Ascending aorta (tissue), 2 donors: ENCODE data around the gene CTAGE8. TPM values are rescaled to one million over a fixed set of nuclear protein-coding genes. Genes with fewer than 3 reads are reported as not detected.
"Not testable (repeated sequence)": the region's sequence is repeated elsewhere in the genome, so short reads cannot be mapped to it uniquely, and the experiment has no call there.

Source experiments
- DNase-seq, 2 donors: peaks; one replicate each; pipeline ENCODE4 v3.0.0-alpha.2; 2019; ENCODE audit warnings: low spot score in 2 of 2
- H3K27ac ChIP-seq, 2 donors: fragments of 200-600 bp; sonication (generic); one replicate each; pipeline ENCODE4 v1.5.1; 2016 to 2017; ENCODE audit warnings: mild to moderate bottlenecking in 1 of 2
- H3K27me3 ChIP-seq: fragments of 200-600 bp; sonication (generic); one replicate; pipeline ENCODE4 v1.5.1; 2017
- H3K36me3 ChIP-seq, 2 donors: fragments of 200-600 bp; sonication (generic); one replicate each; pipeline ENCODE4 v1.5.1; 2016
- H3K4me1 ChIP-seq, 2 donors: fragments of 200-600 bp; sonication (generic); one replicate each; pipeline ENCODE4 v1.5.1; 2016 to 2017; ENCODE audit warnings: mild to moderate bottlenecking in 1 of 2
- H3K4me3 ChIP-seq, 2 donors: fragments of 200-600 bp; sonication (generic); one replicate each; pipeline ENCODE4 v1.5.1; 2016 to 2017; ENCODE audit warnings: mild to moderate bottlenecking in 1 of 2
- H3K9me3 ChIP-seq, 2 donors: fragments of 200-600 bp; sonication (generic); one replicate each; pipeline ENCODE4 v1.5.1; 2016
- intact Hi-C: fragments of 100-400 bp; cut with DNase I; formaldehyde crosslinking; loops from one replicate; pipeline ENCODE4 v1.15.1; 2023
- total RNA-seq: library from RNA; depleted of rRNA; stranded (reverse); fragments of >200 nt; gene quantifications from one replicate; pipeline ENCODE4 v1.1.0, GENCODE V29; 2016

Gene CTAGE8, protein sequence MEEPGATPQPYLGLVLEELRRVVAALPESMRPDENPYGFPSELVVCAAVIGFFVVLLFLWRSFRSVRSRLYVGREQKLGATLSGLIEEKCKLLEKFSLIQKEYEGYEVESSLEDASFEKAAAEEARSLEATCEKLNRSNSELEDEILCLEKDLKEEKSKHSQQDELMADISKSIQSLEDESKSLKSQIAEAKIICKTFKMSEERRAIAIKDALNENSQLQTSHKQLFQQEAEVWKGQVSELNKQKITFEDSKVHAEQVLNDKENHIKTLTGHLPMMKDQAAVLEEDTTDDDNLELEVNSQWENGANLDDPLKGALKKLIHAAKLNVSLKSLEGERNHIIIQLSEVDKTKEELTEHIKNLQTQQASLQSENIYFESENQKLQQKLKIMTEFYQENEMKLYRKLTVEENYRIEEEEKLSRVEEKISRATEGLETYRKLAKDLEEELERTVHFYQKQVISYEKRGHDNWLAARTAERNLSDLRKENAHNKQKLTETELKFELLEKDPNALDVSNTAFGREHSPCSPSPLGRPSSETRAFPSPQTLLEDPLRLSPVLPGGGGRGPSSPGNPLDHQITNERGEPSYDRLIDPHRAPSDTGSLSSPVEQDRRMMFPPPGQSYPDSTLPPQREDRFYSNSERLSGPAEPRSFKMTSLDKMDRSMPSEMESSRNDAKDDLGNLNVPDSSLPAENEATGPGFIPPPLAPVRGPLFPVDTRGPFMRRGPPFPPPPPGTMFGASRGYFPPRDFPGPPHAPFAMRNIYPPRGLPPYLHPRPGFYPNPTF
- not detected for total RNA-seq

GRCh38 chr7:144269188-144269587, at the start of gene CTAGE8:
Gene CTAGE8 (minus strand): TSS chr7:144269288. CDS start chr7:144269250, 38 bp downstream.
- H3K4me1 ChIP-seq, H3K36me3 ChIP-seq, H3K9me3 ChIP-seq, intact Hi-C loops, H3K27ac ChIP-seq, H3K4me3 ChIP-seq, H3K27me3 ChIP-seq, DNase-seq: not testable (repeated sequence)

GRCh38 chr7:144317537-144317936, 48.4 kb upstream of the CTAGE8 start:
- H3K4me1 ChIP-seq, H3K4me3 ChIP-seq, H3K36me3 ChIP-seq, DNase-seq, H3K9me3 ChIP-seq, intact Hi-C loops, H3K27ac ChIP-seq, H3K27me3 ChIP-seq: not testable (repeated sequence)

DNA sequence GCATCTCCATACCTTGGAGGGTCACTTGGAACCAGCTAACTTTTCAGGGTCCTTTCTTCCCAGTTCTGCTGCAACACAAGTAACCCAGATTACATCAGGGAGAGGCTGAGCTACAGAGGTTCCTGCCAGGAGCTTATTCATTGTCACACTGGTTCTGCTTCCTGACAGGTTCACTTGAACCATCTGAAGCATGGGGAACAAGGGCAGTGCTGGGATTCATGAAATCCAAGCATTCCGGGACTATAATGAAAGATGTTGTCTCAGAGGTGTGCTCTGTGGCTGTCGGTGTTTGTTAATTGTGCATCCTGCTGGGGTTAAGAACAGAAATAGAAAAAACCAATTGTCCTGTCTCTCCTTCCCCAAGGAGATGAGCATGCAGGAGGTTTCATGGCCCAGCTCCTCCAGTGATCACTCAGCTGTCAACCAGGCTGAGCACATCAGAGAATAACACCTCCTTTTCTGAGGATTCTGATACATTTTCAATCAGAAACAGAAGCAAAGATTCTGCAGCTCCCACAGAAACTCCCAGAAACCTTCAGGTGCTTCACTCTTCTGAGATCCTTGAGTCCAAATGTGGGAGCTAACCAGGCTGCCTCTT, 42.9 kb upstream of the CTAGE8 start, which contains the start of gene OR2A1:
TSS of gene OR2A1 (plus strand) at position 548 of the 598 bp plus-strand sequence. CDS start 5,706 bp downstream, outside the sequence.
- H3K27me3 ChIP-seq, DNase-seq, H3K27ac ChIP-seq, H3K4me1 ChIP-seq, H3K9me3 ChIP-seq, H3K36me3 ChIP-seq, H3K4me3 ChIP-seq, intact Hi-C loops: not testable (repeated sequence)

- H3K27ac ChIP-seq, H3K4me3 ChIP-seq, intact Hi-C loops, H3K27me3 ChIP-seq, H3K36me3 ChIP-seq, H3K9me3 ChIP-seq, DNase-seq, H3K4me1 ChIP-seq: not testable (repeated sequence)
These were observed 42.1 kb upstream of the CTAGE8 start for GRCh38 chr7:144311218-144311617.

DNA sequence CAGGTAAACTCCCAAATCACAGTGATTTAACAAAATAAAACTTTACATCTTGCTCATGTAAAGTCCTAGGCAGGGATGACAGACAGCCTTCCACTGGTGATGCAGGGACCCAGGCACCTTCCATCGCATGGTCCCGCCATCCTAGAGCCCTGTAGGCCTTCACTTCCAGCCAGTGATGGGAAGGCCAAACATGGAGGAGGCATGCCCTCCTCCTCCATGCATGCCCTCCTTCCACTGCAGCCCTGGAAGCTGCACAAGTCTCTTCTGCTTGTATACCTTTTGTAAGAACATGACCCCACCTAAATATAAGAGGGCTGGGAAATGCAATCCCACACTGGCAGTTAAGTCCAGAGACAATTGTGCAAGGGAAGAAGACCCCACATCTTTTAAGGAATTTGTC, 40.6 kb upstream of the CTAGE8 start:
- intact Hi-C loops, H3K36me3 ChIP-seq, H3K27me3 ChIP-seq, H3K9me3 ChIP-seq, H3K27ac ChIP-seq, DNase-seq, H3K4me1 ChIP-seq, H3K4me3 ChIP-seq: not testable (repeated sequence)

- DNase-seq, H3K4me1 ChIP-seq, H3K9me3 ChIP-seq, H3K36me3 ChIP-seq, H3K27ac ChIP-seq, H3K4me3 ChIP-seq, H3K27me3 ChIP-seq, intact Hi-C loops: not testable (repeated sequence)
These were observed 36.1 kb upstream of the CTAGE8 start for GRCh38 chr7:144305156-144305555.

- H3K4me1 ChIP-seq, H3K27me3 ChIP-seq, H3K4me3 ChIP-seq, DNase-seq, intact Hi-C loops, H3K27ac ChIP-seq, H3K36me3 ChIP-seq, H3K9me3 ChIP-seq: not testable (repeated sequence)
These were observed 34.5 kb upstream of the CTAGE8 start for GRCh38 chr7:144303607-144304006.

GRCh38 chr7:144302578-144303303, 33.7 kb upstream of the CTAGE8 start:
- H3K4me1 ChIP-seq, H3K4me3 ChIP-seq, DNase-seq, H3K36me3 ChIP-seq, H3K9me3 ChIP-seq, intact Hi-C loops, H3K27ac ChIP-seq, H3K27me3 ChIP-seq: not testable (repeated sequence)

DNA sequence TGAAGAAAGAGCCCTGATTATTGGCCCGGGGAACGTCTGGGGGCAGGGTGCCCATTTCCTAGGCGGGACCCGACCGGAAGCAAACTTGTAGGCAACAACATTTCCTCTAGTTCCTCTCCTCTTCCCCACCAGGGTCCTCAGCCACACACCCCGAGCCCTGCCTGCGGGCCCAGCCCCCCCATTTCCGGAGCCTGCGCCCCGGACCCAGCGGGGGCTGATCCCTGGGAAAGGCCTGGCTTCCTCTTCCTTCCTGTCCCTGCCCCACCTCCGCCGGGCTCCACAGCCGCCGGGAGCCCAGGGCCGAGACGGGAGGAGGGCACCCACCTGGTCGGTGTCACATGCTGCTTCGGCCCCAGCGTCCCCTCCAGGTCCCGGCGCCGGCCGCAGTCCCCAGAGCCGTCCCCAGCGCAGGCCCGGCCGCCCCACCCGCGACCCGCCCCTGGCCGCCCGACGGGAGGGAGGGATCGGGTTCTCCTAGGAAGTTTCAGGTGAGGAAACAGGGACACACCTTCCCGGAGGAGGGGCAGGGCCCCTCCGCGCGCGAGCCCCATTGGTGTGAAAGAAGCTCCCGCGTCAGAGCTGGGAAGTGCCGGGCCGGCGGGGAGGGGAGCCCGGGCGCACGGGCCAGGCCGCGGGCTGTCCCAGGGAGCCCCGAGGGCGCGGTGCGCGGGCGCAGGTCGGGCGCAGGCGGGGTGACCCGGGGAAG, 24.9 kb upstream of the CTAGE8 start:
- DNase-seq, H3K4me1 ChIP-seq, H3K27me3 ChIP-seq, H3K27ac ChIP-seq, intact Hi-C loops, H3K36me3 ChIP-seq, H3K4me3 ChIP-seq, H3K9me3 ChIP-seq: not testable (repeated sequence)

DNA sequence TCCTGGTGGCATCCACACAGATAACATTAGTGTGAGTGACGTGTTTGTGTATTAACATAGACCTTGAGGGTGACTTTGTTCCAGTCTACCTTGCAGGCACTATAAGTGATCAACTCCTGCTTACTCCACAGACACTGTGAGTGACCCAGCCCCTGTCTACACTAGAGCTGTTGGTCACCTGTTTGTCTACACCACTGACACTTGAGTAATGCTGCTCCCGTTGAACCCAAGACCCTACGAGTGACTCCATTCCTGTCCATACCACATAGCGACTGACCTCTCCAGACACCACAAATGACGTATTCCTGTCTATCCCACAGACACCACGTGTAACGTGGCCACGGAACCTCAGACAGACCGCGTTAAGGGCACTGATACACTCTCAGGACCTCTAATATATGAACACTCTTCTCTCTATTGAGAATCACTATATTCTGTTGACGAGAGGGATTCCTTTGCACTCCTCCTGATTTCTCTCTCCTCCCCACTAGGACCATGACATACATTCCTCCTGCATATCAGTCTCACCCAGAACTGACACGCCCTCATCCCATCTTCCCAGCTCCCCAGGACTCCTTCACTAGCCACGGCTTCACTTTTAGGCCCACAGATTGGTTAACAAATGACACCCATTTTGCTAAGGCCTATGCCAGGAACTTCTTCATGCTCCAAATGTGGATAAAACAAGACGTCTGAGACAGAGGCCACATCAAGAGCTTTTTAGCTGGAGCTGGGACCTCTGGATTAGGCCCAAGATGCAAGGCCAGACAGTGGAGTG, 23.5 kb upstream of the CTAGE8 start:
- H3K4me3 ChIP-seq, H3K9me3 ChIP-seq, H3K27me3 ChIP-seq, H3K4me1 ChIP-seq, intact Hi-C loops, H3K27ac ChIP-seq, H3K36me3 ChIP-seq, DNase-seq: not testable (repeated sequence)

DNA sequence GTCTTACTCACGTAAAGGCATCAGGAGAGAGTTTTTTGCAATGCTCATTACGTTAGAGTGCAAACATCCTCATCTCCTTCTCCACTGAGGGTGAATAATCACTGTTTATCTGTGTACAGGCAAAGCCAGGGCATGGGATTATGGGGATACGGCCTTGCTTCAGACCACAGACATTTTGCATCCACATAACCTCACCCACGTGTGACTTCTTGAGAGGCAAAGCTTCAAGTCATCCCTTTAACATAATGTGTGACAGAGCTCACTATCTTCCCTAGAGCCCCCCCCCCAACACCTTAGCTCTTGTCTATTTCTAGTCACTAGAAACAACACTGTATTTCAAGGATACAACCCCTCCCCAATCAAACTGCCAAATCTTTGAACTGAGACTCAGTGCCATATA, 22.5 kb upstream of the CTAGE8 start:
- H3K36me3 ChIP-seq, H3K4me1 ChIP-seq, H3K27me3 ChIP-seq, DNase-seq, H3K4me3 ChIP-seq, H3K27ac ChIP-seq, intact Hi-C loops, H3K9me3 ChIP-seq: not testable (repeated sequence)

DNA sequence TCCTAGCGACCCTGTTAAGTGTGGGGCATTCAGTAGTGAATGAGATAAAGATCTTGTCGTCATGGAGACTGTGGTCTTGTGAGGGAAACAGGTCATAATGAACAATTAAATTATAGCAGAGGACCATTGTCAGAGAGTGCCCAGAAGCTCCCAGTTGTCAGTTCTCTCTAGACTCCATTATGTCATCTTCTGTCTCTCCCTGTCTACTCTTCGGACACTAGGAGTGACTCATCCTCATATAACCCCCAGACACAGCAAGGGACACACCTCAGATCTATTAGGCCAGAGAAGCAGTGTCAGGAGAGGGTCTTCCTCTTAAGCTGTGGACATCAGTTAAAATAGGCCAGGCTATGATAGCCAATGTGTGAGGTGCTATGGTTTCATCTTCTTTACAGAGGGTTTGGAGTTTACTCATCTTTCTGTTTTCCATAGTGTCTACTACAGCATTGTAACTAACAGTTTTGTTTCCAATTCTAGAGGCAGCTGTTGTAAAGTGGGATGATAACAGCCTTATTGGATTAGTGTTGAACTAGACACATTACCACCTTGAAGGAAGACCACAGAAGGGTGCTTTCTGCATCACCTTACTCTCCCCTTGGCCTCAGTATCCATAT, 18.2 kb upstream of the CTAGE8 start:
- intact Hi-C loops, H3K27me3 ChIP-seq: not testable (repeated sequence)

More for the DNA sequence above, 18.2 kb upstream of the CTAGE8 start:
- H3K4me1 ChIP-seq, H3K36me3 ChIP-seq, DNase-seq, H3K4me3 ChIP-seq, H3K27ac ChIP-seq, H3K9me3 ChIP-seq: not testable (repeated sequence)
